ENCODE data around the gene SEPTIN11.

Gene SEPTIN11

DNA sequence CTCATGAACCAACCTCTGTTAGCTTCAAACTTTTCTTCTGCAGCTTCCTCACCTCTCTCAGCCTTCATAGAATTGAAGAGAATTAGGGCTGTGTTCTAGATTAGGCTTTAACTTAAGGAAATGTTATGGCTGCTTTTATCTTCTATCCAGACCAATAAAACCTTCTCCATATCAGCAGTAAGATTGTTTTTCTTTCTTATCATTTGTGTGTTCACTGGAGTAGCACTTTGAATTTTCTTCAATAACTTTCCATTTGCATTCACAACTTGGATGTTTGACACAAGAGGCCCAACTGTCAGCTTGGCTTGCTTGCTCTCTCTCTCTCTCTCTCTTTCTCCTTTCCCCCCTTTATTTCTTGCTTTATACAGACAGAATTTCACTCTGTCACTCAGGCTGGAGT is 28.8 kb upstream of the SEPTIN11 start:
- H3K4me3 ChIP-seq (replicated peaks; ENCODE audit: low read depth, low read length): no peak overlapping the region
- no peaks in the 10 kb centered on the region for H3K27me3 ChIP-seq (replicated peaks; ENCODE audit: control insufficient read depth, insufficient read depth, low read length)
- DNase-seq (ENCODE audit: extremely low read depth, insufficient read length): no peak
- TF ChIP-seq, protein P1, sequence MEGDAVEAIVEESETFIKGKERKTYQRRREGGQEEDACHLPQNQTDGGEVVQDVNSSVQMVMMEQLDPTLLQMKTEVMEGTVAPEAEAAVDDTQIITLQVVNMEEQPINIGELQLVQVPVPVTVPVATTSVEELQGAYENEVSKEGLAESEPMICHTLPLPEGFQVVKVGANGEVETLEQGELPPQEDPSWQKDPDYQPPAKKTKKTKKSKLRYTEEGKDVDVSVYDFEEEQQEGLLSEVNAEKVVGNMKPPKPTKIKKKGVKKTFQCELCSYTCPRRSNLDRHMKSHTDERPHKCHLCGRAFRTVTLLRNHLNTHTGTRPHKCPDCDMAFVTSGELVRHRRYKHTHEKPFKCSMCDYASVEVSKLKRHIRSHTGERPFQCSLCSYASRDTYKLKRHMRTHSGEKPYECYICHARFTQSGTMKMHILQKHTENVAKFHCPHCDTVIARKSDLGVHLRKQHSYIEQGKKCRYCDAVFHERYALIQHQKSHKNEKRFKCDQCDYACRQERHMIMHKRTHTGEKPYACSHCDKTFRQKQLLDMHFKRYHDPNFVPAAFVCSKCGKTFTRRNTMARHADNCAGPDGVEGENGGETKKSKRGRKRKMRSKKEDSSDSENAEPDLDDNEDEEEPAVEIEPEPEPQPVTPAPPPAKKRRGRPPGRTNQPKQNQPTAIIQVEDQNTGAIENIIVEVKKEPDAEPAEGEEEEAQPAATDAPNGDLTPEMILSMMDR (IDR thresholded peaks at IDR 0.05; ENCODE audit: insufficient read depth, low read length, poor library complexity, severe bottlenecking): no peak
- H3K36me3 ChIP-seq (ENCODE audit: control insufficient read depth, insufficient read depth, low read length): no peaks in the 10 kb centered on the region

DNA sequence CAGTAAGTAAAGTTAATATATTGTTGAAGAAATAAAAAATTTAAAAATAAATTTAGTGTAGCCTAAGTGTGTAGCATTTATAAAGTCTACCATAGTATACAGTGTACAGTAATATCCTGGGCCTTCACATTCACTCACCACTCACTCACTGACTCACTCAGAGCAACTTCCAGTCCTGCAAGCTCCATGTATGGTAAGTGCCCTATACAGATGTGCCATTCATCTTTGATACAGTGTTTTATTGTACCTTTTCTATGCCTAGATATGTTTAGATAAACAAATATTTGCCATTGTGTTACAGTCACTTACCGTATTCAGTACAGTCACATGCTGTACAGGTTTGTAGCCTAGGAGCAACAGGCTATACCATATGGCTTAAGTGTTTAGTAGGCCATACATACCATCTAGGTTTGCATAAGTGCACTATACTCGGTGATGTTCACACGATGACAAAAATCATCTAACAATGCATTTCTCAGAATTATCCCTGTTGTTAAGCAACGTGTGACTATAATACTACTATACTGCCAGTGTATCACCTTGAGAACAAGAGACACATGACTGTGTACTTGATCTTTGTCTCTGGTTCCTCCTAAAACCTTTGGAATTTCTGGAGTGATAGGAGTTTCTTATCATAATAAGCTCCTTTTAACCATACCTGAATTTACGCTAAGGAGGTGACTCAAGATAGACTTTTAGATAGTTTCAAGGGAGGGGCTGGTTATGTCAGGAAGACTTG is 25.8 kb upstream of the SEPTIN11 start:
- H3K36me3 ChIP-seq (ENCODE audit: control insufficient read depth, insufficient read depth, low read length): no peaks in the 10 kb centered on the region
- TF ChIP-seq, protein P1 (IDR thresholded peaks at IDR 0.05; ENCODE audit: insufficient read depth, low read length, poor library complexity, severe bottlenecking): no peak
- H3K4me3 ChIP-seq (replicated peaks; ENCODE audit: low read depth, low read length): no peak overlapping the region
- H3K27me3 ChIP-seq (replicated peaks; ENCODE audit: control insufficient read depth, insufficient read depth, low read length): no peaks in the 10 kb centered on the region
- no peak for DNase-seq (ENCODE audit: extremely low read depth, insufficient read length)

DNA sequence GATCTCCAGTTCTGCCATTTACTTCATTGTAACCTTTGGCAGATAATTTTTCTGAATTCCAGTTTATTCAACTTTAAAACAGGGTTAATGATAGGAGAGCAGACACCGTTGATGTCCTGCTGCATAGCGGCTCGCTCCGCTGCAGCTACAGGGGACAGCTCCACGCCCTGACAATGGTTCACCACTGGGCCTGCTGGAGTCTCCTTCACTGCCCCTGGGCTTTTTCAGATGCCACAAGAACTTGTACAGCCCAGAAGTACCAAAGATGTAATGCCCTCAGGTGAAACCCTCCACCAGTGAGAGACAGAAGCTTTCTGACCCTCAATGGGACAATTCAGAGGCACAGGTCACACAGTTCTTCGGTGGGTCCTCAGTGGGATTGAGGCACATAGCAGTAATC is 22.7 kb upstream of the SEPTIN11 start:
- TF ChIP-seq, protein P1 (IDR thresholded peaks at IDR 0.05; ENCODE audit: insufficient read depth, low read length, poor library complexity, severe bottlenecking): no peak
- Histone ChIP-seq H3K27me3 (replicated peaks; ENCODE audit: control insufficient read depth, insufficient read depth, low read length) (no peaks in the 10 kb centered on the region), H3K36me3 (ENCODE audit: control insufficient read depth, insufficient read depth, low read length) (no peaks in the 10 kb centered on the region), H3K4me3 (replicated peaks; ENCODE audit: low read depth, low read length) (no peak overlapping the region)
- no peak for DNase-seq (ENCODE audit: extremely low read depth, insufficient read length)

DNA sequence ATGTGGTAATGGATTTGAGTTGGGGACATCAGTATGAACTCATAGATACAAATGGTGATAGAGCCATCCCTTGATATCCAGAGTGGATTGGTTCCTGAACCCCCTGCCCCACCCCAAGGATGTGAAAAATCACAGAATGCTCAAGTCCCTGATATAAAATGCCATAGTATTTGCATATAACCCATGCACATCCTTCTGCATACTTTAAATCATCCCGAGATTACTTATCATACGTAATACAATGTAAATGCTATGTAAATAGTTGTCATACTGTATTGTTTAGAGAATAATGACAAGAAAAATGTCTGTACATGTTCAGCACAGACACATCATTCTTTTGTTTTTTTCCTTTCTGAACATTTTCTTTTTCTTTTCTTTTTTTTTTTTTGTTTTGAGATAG is 18.9 kb upstream of the SEPTIN11 start:
- DNase-seq (ENCODE audit: extremely low read depth, insufficient read length): no peak
- H3K36me3 ChIP-seq (ENCODE audit: control insufficient read depth, insufficient read depth, low read length): no peaks in the 10 kb centered on the region
- H3K27me3 ChIP-seq (replicated peaks; ENCODE audit: control insufficient read depth, insufficient read depth, low read length): no peaks in the 10 kb centered on the region
- H3K4me3 ChIP-seq (replicated peaks; ENCODE audit: low read depth, low read length): no peak overlapping the region
- TF ChIP-seq, protein P1 (IDR thresholded peaks at IDR 0.05; ENCODE audit: insufficient read depth, low read length, poor library complexity, severe bottlenecking): no peak

DNA sequence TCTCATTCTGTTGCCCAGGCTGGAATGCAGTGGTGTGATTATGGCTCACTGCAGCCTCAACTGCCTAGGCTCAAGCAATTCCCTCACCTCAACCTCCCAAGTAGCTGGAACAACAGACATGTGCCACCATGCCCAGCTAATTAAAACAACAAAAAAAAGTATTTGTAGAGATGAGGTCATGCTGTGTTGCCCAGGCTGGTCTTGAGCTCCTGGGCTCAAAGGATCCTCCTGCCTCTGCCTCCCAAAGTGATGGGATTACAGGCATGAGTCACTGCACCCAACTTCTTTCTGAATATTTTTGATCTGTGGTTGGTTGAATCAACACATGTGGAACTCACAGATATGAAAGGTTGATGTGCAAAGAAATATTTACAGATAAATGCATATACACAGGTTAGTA is 18.5 kb upstream of the SEPTIN11 start:
- no peak overlapping the region for H3K4me3 ChIP-seq (replicated peaks; ENCODE audit: low read depth, low read length)
- H3K27me3 ChIP-seq (replicated peaks; ENCODE audit: control insufficient read depth, insufficient read depth, low read length): no peaks in the 10 kb centered on the region
- H3K36me3 ChIP-seq (ENCODE audit: control insufficient read depth, insufficient read depth, low read length): no peaks in the 10 kb centered on the region
- TF ChIP-seq, protein P1 (IDR thresholded peaks at IDR 0.05; ENCODE audit: insufficient read depth, low read length, poor library complexity, severe bottlenecking): no peak
- no peak for DNase-seq (ENCODE audit: extremely low read depth, insufficient read length)
